Body of pancreas (tissue), 4 donors: ENCODE results near the gene ARHGEF19.

Source experiments
- POLR2A ChIP-seq, 3 donors: fragments of 450-650 bp; IDR thresholded peaks; one replicate each; pipeline ENCODE4 v1.6.1; 2016; ENCODE audit warnings: antibody characterized with exemption in 3 of 3, mild to moderate bottlenecking in 2 of 3
- TF ChIP-seq, protein P1 (sequence below), 7 experiments: fragments of 450-650 bp in 4 of 7; fragments of 200-600 bp in 3 of 7; sonication (generic) in 3 of 7; IDR thresholded peaks; one replicate each; pipeline ENCODE4 v1.5.1; 2016 to 2019; ENCODE audit warnings: antibody characterized with exemption in 7 of 7

DNA sequence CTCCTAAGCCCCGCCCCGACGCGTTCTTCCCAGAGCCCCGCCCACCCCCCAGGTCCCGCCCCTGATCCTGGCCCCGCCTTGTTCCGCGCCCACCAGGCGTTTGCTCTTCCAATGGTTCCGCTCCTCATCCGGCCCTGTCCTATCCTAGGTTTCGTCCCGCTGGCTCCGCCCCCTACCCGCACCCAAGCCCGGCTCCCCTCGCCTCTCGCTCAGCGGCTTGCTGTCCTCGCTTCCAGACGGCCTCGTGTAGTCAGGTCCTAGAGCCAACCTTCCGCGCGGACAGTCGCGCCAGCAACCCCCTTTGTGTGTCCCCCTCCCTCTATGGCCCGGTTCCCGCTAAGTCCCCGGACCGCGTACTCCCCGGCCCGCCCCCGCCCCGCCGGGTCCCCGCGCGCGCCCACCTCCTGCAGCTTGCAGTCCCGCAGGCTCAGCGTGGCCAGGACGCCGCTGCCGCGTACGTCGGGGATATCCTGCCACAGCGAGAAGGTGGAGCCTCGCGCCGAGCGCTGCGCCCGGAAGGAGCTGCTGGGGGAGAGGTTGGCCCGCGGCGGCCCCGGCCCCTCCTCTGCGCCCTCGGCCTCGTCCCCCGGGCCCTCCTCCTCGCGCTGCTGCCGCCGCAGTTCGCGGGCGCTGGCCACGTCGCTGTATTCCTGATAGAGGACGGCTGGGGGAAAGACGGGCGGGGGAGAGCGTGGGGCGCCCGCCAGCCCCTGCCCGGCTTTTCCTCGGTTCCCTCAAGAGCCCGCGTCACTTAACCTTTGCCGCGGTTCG lies 5.7 kb downstream of the ARHGEF19 start:
- peak; percentile 60 to 83 (median 78) for TF ChIP-seq POLR2A (IDR thresholded peaks at IDR 0.05)
- TF ChIP-seq, protein P1, sequence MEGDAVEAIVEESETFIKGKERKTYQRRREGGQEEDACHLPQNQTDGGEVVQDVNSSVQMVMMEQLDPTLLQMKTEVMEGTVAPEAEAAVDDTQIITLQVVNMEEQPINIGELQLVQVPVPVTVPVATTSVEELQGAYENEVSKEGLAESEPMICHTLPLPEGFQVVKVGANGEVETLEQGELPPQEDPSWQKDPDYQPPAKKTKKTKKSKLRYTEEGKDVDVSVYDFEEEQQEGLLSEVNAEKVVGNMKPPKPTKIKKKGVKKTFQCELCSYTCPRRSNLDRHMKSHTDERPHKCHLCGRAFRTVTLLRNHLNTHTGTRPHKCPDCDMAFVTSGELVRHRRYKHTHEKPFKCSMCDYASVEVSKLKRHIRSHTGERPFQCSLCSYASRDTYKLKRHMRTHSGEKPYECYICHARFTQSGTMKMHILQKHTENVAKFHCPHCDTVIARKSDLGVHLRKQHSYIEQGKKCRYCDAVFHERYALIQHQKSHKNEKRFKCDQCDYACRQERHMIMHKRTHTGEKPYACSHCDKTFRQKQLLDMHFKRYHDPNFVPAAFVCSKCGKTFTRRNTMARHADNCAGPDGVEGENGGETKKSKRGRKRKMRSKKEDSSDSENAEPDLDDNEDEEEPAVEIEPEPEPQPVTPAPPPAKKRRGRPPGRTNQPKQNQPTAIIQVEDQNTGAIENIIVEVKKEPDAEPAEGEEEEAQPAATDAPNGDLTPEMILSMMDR (IDR thresholded peaks at IDR 0.05): no peak
